IMR-90 (cell line): ENCODE results near the gene IGF1R.

Experiments used
- BHLHE40 ChIP-seq: fragments of 150-350 bp; IDR thresholded peaks from 2 replicates; pipeline ENCODE4 v1.6.1; 2016; ENCODE audit warnings: mild to moderate bottlenecking, low read depth, low read length
- CEBPB ChIP-seq: IDR thresholded peaks from 2 replicates; pipeline ENCODE4 v1.6.1; 2012; ENCODE audit warnings: low read depth, low read length, improper control_type of control experiment
- CTCF ChIP-seq: conservative IDR thresholded peaks from 2 replicates; pipeline ENCODE4 v1.5.1; 2012; ENCODE audit warnings: mild to moderate bottlenecking, low read depth, low read length, improper control_type of control experiment
- POLR2A ChIP-seq: IDR thresholded peaks from 2 replicates; pipeline ENCODE4 v1.6.1; 2012; ENCODE audit warnings: mild to moderate bottlenecking, low read depth, low read length
- USF2 ChIP-seq: fragments of 150-350 bp; IDR thresholded peaks from 2 replicates; pipeline ENCODE4 v1.6.1; 2017; ENCODE audit warnings: mild to moderate bottlenecking, antibody characterized with exemption, low read length, low read depth

- TF ChIP-seq CTCF (no peak), USF2 (no peak), POLR2A (no peak), CEBPB (no peak), BHLHE40 (no peak)
These were observed 291.2 kb downstream of the IGF1R start for GRCh38 chr15:98939311-98940080.
